HG03469 (cell line): ENCODE results near the gene ISG15.
"Not testable (repeated sequence)": the region's sequence is repeated elsewhere in the genome, so short reads cannot be mapped to it uniquely, and the experiment has no call there.

Experiments used
- ATAC-seq: cut with Tn5 transposase; IDR thresholded peaks from one replicate; pipeline ENCODE4 v1.9.1; 2021; ENCODE audit warnings: mild to moderate bottlenecking, moderate library complexity, moderate number of reproducible peaks; ENCODE audit not compliant: unreplicated experiment

ISG15 gene

GRCh38 chr1:1043411-1043810 lies 30.1 kb downstream of the ISG15 start:
- ATAC-seq = no peak

DNA sequence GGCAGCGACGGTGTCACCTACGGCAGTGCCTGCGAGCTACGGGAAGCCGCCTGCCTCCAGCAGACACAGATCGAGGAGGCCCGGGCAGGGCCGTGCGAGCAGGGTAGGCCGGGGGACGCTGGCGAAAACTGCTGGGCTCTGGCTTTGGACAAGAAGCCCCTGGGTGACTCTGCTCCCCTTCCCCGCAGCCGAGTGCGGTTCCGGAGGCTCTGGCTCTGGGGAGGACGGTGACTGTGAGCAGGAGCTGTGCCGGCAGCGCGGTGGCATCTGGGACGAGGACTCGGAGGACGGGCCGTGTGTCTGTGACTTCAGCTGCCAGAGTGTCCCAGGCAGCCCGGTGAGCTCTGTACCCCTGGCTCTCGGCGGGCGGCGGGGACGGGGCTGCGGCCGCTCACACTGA lies 30.6 kb downstream of the ISG15 start:
- ATAC-seq = no peak

DNA sequence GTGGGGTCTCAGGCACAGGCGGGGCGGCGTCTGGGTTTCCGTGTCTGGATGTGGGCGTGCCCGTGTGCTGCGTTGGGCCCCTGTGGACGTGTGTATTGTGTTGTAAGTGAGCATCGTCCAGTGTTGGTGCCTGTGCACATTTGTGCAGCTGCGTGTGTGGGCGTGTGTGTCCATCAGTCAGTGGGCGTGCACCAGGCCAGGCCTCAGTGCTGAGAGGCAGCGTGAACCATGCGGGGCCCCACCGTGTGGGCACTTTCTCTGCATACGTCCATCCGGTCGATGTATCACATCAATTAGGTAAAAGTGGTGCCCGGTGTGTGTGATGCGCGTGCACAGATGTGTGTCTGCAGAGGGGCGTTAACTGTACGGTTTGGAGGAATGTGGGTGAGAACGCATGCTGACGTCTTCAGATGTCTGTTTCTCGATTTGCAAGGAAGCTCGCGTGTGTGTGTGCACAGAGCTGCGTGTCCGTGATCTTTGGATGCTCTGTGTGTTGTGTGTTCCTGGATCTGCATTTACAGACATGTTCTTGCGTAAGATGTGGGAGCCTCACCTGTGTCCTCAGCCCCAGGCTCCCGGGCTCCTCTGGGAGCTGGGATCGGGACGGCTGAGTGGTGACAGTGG lies 31.3 kb downstream of the ISG15 start:
- ATAC-seq = no peak

DNA sequence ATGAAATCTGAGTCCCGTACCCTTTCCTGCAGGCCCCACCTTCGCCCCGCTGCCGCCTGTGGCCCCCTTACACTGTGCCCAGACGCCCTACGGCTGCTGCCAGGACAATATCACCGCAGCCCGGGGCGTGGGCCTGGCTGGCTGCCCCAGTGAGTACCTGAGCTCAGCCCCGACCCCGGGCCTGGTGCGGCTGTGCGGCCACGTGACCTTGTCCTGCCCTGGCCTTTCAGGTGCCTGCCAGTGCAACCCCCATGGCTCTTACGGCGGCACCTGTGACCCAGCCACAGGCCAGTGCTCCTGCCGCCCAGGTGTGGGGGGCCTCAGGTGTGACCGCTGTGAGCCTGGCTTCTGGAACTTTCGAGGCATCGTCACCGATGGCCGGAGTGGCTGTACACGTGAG lies 31.8 kb downstream of the ISG15 start:
- ATAC-seq = no peak

- no peak for ATAC-seq
These were observed 32.9 kb downstream of the ISG15 start for GRCh38 chr1:1046243-1046642.

- ATAC-seq = no peak
These were observed 33.5 kb downstream of the ISG15 start for GRCh38 chr1:1046767-1047166.

DNA sequence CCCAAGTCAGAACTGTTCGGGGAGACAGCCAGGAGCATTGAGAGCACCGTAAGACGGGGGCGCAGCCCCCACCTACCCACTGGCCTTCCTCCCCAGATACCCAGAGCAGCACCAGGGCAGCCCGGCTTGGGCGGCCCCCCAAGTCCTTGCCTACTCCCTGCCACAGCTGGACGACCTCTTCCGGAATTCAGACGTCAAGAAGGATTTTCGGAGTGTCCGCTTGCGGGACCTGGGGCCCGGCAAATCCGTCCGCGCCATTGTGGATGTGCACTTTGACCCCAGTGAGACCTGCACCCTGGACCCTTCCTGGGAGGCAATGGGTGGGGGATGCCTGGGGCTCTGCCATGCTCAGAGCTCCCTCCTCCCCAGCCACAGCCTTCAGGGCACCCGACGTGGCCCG lies 34.1 kb downstream of the ISG15 start:
- ATAC-seq = no peak

DNA sequence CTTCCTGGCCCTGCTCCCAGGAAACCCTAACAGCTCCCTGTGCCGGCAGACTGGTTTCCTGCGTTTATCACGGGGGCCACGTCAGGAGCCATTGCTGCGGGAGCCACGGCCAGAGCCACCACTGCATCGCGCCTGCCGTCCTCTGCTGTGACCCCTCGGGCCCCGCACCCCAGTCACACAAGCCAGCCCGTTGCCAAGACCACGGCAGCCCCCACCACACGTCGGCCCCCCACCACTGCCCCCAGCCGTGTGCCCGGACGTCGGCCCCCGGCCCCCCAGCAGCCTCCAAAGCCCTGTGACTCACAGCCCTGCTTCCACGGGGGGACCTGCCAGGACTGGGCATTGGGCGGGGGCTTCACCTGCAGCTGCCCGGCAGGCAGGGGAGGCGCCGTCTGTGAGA lies 34.7 kb downstream of the ISG15 start:
- no peak for ATAC-seq

- no peak for ATAC-seq
These were observed 35.5 kb downstream of the ISG15 start for GRCh38 chr1:1048765-1049164.

GRCh38 chr1:1049318-1050165 lies 36.2 kb downstream of the ISG15 start:
- no peak for ATAC-seq

- no peak for ATAC-seq
These were observed 37.3 kb downstream of the ISG15 start for GRCh38 chr1:1050577-1051052.

- ATAC-seq = no peak
These were observed 38.0 kb downstream of the ISG15 start for GRCh38 chr1:1051127-1051810.

DNA sequence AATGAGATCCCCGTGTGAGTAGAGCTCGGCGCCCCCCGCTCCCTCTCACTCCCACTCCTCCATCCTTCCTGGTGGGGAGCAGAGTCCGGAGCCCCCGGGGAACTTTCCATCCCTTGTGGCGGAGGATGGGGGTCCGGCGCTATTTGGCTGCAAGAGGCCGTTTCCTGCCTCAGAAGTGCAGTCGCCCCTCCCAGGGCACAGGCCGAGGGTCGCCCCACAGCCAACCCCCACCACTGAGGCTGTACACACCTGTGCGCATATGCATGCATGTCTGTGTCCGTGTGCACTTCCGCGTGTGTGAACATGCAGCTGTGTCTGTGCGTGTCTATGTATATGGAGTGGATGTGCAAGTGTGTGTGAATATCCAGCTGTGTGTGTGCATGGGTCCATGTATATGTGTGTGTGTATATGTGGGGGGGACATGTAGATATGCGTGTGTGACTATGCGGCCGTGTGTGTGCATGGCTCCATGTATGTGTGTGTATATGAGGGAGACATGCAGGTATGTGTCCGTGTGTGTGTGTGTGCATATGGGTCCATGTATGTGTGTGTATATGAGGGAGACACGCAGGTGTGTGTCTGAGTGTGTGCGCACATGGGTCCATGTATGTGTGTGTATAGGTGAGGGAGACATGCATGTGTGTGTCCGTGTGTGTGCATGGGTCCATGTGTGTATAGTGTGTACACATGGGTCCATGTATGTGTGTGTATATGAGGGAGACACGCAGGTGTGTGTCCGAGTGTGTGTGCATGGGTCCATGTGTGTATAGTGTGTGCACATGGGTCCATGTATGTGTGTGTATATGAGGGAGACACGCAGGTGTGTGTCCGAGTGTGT lies 38.9 kb downstream of the ISG15 start:
- no peak for ATAC-seq

GRCh38 chr1:1053022-1053421 lies 39.7 kb downstream of the ISG15 start:
- no peak for ATAC-seq

DNA sequence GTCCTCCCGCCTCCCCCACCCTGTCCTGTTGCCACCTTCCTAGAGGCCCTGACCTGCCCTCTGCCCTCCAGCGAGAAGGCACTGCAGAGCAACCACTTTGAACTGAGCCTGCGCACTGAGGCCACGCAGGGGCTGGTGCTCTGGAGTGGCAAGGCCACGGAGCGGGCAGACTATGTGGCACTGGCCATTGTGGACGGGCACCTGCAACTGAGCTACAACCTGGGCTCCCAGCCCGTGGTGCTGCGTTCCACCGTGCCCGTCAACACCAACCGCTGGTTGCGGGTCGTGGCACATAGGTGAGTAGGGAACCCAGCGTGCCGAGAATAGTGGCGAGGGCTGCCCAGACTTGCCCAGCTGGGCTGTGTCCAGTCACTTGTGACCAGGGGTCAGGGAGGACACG lies 40.4 kb downstream of the ISG15 start:
- no peak for ATAC-seq

GRCh38 chr1:1054099-1054700 lies 40.9 kb downstream of the ISG15 start:
- ATAC-seq = no peak

GRCh38 chr1:1054971-1055370 lies 41.7 kb downstream of the ISG15 start:
- ATAC-seq = no peak

- no peak for ATAC-seq
These were observed 42.8 kb downstream of the ISG15 start for GRCh38 chr1:1055841-1056736.

DNA sequence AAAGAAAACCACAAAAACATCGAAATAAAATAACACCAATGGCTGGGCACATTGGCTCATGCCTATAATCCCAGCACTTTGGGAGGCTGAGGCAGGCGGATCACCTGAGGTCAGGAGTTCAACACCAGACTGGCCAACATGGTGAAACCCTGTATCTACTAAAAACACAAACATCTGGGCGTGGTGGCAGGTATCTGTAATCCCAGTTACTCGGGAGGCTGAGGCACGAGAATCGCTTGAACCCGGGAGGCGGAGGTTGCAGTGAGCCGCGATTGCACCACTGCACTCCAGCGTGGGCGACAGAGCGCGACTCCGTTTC lies 44.4 kb downstream of the ISG15 start:
- not testable (repeated sequence) for ATAC-seq
